NCI-H2171 (cell line): Measurements from ENCODE around the gene ELFN1.

ENCODE experiments used
- DNase-seq: peaks from one replicate; lab custom pipeline; 2025; lab: John Stamatoyannopoulos, UW

The ELFN1 gene

DNA sequence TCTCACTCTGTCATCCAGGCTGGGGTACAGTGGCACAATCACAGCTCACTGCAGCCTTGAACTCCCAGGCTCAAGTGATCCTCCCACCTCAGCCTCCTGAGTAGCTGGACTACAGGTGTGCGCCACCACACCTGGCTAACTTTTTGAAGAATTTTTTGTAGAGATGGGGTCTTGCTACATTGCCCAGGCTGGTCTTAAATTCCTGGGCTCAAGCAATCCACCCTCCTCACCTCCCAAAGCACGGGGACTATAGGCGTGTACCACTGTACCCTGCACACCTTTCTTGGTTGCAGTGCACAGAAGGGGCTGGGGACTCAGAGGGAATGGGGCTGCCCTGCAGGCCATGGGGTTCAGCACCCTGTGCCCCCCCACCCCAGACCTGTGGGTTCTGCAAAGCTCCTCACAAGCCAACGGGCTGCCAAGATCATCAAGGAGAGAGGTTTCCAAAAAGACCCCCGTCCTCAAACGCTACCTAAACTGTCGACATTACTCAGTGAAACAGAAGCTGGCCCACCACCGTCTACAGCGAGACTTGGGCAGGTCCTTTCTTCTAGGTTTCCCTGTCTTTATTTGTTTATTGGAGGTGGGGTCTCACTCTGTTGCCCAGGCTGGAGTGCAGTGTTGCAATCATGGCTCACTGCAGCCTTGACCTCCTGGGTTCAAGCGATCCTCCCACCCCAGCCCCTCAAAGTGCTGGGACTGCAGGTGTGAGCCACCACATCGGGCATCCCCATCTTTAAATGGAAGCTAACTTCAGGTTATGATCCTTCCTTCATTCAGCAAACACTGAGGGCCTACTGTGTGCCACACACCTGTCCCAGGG is 26.6 kb upstream of the ELFN1 start:
- no peak for DNase-seq

- DNase-seq = no peak
Observed at GRCh38 chr7:1644341-1645070, 25.6 kb upstream of the ELFN1 start.

GRCh38 chr7:1645071-1645409 is 25.0 kb upstream of the ELFN1 start:
- no peak for DNase-seq

DNA sequence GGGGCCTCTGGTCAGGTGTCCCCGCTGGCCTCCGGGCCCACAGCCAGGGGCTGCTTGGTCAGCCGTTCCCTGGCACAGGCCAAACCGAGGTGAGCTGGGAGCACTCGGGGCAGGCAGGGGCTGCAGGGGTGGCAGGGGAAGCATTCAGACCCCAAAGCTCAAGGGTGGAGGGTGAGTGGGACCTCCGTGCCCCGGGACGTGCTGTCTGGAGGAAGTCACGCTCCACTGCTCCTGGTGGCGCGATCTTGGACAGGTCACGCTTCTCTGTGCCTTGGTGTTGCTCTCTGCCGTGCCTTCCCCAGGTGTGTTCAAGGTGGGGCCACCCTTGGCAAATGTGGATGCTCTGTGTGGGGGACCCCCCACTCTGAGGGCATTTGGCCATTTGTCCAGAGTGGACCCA is 24.6 kb upstream of the ELFN1 start:
- no peak for DNase-seq

DNA sequence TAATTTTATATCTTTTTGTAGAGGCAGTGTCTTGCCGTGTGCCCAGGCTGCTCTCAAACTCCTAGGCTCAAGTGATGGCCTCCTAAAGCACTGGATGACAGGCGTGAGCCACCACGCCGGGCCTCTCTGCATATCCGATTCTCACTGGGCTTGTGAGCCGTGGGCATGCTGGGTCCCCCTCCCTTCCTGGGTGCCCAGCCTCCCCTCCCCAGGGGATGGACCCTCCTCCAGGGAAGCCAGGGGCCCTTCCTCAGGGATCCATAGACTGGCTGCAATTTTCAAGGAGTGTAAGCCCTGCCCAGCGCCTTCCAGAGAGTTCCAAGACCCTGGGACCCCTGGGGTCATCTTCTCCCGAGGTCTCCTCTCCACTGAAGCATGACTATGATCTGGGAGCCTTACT is 23.7 kb upstream of the ELFN1 start:
- no peak for DNase-seq

DNA sequence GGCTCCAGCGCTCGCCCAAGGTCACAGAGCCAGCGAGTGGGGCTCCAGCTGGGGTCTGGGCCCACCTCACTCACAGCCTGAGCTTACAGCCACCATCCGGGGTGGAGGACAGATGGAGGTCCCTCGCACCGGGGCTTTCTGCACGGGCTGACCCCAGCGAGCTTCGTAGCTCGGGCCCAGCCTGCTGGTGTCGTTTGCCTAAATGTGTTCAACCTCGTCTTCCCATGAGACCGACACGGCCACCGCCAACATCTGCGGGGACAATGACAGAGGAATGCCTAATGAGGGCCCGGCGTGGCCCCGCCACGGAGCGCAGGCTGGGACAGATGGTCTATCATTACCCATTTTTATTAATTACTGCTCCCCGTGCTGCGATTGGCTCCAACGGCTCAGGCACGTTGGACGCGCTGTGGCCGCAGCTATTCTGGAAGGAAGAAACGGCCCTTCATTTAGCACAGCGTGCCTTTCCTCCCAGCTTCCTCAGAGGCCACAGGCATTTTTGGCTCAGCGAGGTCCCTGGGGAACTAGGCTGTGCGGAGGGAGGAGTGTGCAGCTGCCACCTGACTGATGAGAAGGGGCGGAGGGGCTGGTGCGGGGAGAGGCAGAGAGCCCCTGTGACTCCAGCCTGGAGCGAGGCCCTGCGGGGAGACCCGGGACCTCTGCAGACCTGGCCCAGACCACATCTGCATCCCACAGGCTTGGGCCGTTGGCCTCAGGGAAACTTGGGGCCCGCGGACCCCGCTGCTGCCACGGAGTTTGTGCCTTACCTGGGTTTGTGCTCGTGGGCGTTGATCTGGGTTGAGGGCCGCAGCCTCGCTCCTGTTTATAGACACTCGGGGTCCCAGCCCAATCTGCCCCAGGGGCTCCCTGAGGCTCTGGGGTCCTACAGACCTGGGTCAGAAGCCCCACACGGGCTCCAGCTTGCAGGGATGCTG is 22.9 kb upstream of the ELFN1 start:
- peak; percentile 93 for DNase-seq

GRCh38 chr7:1647961-1648672 is 22.0 kb upstream of the ELFN1 start:
- no peak for DNase-seq

DNA sequence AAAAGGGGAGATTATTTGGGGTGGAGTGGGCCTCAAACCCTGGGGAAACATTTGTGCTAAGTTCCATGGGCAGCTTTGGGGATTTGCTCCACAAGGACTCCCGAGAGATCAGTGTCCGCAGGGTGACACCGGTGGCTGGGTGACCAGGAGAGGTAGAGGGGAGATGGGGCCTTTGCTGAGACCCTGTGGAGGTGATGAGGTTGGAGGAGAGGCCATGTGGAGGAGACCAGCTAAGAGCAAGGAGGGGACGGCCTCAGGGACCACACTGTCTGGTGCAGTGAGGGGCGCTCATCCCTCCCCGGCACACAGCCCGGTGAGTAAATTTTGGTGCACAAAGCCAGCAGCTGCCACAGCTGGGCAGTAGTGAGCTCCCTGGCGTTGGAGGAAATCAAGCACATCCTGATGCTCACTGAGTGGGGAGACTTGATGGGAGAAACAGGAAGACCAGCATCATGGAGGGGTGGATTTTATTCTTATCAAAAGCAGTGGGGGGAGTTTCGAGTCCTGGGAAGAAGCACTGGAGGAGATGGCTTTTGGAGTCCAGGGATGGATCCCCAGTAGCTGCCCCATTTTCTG is 20.2 kb upstream of the ELFN1 start:
- no peak for DNase-seq

- DNase-seq = no peak
Observed at GRCh38 chr7:1650363-1651030, 19.6 kb upstream of the ELFN1 start.

DNA sequence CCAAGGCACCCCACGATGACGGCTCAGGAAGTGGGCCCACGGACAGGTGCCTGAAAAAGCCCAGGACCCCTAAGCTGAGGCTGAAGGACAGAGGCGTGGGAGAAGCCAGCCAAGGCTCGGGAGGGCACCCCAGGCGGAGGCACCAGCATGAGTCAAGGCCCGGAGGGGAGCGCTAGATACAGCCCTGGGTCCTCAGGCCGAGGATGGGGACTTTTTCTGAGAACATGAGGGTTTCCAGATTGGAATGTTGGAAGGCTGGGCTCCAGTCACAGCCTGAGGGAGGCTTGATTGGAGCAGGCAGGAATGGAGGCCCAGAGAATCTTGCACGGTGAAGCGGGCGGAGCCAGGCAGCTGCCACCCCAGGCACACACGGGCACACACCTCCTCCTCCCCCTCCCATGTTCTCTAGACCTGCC is 19.0 kb upstream of the ELFN1 start:
- no peak for DNase-seq

DNA sequence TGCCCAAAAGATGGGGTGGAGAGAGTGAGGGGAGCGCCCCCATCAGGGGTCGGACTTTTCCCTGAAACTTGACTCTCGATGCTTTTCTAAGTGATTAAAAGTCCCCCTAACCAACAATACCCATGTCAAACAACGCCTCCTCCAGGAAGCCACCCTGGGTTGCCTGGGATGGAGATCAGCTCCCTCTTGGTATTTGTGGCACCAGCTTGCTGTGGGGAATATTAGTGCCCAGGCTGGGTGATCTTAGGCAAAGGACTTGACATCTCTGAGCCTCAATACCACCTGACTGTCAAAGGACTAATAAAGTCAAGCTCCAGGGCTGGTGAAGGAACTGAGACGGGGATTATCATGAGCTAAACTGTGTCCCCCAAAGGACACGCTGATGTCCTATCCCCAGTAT is 18.2 kb upstream of the ELFN1 start:
- DNase-seq = no peak

DNA sequence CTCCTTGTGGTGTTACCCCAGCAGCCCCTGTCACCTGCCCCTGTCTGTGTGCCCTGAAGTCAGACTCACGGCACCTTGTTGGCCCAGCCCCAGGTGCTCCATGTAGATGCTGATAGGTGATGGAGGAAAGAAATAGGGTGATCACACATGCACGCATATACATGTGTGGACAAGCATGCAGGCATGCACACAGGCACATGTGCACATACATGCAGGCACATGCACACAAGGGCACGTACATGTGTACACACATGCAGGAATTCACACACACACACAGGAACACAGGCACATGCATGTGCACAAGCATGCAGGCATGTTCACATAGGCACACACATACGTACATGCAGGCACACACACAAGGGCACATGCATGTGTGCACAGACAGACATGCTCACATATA is 16.6 kb upstream of the ELFN1 start:
- DNase-seq = no peak

GRCh38 chr7:1654111-1654510 is 16.0 kb upstream of the ELFN1 start:
- no peak for DNase-seq

DNA sequence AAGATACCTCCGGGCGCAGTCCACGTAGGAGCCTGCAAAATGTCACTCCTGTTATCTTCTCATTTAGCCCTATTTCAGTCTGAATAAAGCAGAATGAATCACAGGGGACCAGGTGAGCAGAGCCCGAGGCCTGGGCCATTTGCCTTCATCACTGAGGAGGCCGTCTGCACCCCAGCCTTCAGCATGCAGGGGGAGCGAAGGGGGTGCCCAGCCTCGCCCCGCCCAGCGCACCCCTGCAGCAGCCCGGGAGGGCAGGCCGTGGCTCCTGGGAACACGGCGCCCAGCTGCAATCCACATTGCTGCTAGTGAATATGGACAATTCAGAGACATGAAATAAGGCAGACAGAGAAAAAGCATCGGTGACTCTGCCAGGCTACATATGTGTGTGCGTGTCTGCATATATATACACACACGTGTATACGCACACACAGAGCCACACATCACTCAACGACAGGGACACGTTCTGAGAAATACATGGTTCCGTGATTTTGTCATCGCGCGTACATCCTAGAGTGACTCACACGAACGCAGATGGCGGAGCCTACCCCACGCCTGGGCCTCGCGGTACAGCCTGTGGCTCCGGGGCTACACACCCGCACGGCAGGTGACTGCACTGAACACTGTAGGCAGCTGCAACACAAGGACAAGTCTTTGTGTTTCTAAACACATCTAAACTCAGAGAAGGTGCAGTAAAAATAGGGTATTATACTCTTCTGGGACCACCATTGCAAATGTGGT is 15.2 kb upstream of the ELFN1 start:
- DNase-seq = no peak

DNA sequence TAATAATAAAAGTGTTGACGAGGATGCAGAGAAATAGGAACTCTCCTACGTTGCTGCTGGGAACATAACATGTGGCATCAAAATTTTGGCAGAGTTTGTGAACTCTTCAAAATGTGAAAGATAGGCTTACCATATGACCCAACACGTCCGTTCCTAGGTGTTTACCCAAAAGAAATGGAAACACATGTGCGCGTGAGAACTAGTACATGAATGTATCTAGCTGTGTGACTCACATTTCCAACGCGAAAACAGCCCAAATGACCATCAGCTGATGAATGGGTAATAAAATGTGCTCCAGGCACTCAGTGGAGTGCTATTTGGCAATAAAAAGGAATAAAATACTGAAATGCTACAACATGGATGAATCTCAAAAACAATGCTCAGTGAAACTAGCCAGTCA is 10.4 kb upstream of the ELFN1 start:
- DNase-seq = no peak

DNA sequence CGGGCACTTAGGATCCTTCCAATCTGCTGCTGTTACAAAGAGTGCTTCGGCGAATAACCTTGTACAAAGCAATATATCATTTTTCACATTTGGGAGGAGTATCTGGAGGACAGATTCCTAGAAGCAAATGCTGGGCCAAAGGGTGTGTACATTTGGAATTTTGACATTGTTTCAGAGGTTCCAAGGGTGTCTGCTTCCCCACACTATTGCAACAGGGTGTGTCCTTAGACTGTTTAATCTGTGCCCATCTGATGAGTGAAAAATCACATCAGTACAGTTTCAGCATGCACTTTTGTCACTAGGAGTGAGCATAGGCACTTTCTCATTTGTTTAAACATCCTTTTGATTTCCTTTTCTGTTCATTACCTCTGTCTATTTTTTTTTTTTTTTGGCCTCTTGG is 8.6 kb upstream of the ELFN1 start:
- no peak for DNase-seq

DNA sequence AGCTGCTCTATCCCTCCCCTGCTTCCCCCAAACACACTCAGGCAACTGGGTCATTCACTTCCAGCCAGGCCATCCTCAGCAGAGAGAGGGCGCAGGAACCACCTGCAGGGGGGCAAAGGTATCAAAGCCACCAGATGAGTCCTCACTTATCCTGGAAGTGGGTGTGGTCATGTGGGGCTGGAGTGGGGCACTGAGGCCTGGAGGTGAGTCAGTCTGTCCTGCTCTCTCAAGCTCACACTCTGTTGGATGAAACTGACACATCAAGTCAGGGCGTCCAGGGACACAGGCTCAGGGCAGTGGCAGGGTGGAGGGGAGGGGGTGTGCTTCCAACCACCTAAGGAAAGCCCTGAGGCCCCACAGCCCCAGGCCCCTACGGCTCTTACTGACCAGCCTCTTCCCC is 8.0 kb upstream of the ELFN1 start:
- no peak for DNase-seq

GRCh38 chr7:1662767-1663166 is 7.3 kb upstream of the ELFN1 start:
- no peak for DNase-seq

GRCh38 chr7:1663223-1663622 is 6.9 kb upstream of the ELFN1 start:
- DNase-seq = no peak
